ENCODE results near the gene TRAPPC11. TPM values are rescaled to one million over a fixed set of nuclear protein-coding genes. Genes with fewer than 3 reads are reported as not detected.
"Not testable (repeated sequence)": the region's sequence is repeated elsewhere in the genome, so short reads cannot be mapped to it uniquely, and the experiment has no call there.

TRAPPC11 gene
- total RNA-seq, 1 experiment from 2014 or later, result 29.1 TPM

DNA sequence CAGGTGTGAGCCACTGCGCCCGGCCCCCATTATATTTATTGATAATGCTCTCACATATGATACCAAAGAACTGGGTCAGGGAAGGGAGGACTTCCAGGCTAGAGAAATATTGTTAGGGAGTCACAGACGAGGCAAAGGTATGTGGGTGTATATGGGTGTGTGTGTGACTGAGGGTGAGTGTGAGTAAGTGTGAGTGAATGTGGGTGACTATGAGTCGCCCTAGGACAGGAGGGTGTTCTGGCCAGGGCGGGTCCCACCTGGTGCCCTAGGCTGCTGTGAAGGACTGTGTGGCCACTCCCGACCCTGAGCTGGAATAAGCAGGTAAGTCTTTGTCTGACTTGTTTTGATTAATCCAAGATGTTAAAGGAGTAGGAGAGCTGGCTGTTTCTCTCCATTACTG is 34.5 kb upstream of the TRAPPC11 start:
- intact Hi-C loops (cut with micrococcal nuclease; ENCODE audit: unreplicated experiment), result no loop called here
- Histone ChIP-seq H3K27ac (ENCODE audit: low read depth, low read length, poor library complexity, severe bottlenecking) (no peak overlapping the region), H3K4me1 (ENCODE audit: insufficient read depth, low read length, poor library complexity, severe bottlenecking) (no peaks in the 10 kb centered on the region), H3K9me3 (ENCODE audit: low read depth, low read length, poor library complexity, severe bottlenecking) (no peaks in the 10 kb centered on the region), H3K36me3 (ENCODE audit: insufficient read depth, low read length, poor library complexity, severe bottlenecking) (no peaks in the 10 kb centered on the region), H3K4me3 (ENCODE audit: low read depth, low read length, poor library complexity, severe bottlenecking) (no peak overlapping the region), H3K27me3 (replicated peaks; ENCODE audit: insufficient read depth, low read depth, low read length, poor library complexity) (no peaks in the 10 kb centered on the region)
- ChIA-PET CTCF (no interaction called here), POLR2A (ENCODE audit: low non-redundant PET) (no interaction called here)
- no TSS peak for BruUV-seq (replicated peaks)
- TF ChIP-seq EZH2 (IDR thresholded peaks at IDR 0.05; ENCODE audit: borderline replicate concordance, low read depth, low read length, poor library complexity, severe bottlenecking), result no peak
- TF ChIP-seq, protein P1, sequence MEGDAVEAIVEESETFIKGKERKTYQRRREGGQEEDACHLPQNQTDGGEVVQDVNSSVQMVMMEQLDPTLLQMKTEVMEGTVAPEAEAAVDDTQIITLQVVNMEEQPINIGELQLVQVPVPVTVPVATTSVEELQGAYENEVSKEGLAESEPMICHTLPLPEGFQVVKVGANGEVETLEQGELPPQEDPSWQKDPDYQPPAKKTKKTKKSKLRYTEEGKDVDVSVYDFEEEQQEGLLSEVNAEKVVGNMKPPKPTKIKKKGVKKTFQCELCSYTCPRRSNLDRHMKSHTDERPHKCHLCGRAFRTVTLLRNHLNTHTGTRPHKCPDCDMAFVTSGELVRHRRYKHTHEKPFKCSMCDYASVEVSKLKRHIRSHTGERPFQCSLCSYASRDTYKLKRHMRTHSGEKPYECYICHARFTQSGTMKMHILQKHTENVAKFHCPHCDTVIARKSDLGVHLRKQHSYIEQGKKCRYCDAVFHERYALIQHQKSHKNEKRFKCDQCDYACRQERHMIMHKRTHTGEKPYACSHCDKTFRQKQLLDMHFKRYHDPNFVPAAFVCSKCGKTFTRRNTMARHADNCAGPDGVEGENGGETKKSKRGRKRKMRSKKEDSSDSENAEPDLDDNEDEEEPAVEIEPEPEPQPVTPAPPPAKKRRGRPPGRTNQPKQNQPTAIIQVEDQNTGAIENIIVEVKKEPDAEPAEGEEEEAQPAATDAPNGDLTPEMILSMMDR (conservative IDR thresholded peaks at IDR 0.05; ENCODE audit: low read depth, low read length), result no peak
- no peak for DNase-seq (ENCODE audit: low spot score)

DNA sequence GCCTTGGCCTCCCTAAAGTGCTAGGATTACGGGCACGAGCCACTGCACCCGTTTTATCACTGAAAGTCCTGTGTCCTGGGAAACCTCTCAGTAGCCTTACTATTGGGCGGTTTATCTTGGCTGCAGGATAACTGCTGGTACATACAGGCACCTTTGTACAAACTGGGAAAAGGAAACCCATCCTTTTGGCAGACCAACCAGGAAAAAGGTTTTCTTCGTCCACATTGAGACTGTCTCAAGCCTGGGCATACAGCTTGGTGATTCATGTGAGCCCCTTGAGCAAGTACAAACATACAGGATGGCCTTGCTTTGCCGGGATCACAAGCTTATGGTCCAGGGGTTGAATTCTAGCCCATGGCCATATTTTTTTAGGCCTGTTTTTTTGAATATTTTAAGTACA is 32.9 kb upstream of the TRAPPC11 start:
- no peak overlapping the region for H3K27ac ChIP-seq (ENCODE audit: low read depth, low read length, poor library complexity, severe bottlenecking)
- TF ChIP-seq, protein P1 (conservative IDR thresholded peaks at IDR 0.05; ENCODE audit: low read depth, low read length), result no peak
- TF ChIP-seq EZH2 (IDR thresholded peaks at IDR 0.05; ENCODE audit: borderline replicate concordance, low read depth, low read length, poor library complexity, severe bottlenecking), result no peak
- no TSS peak for BruUV-seq (replicated peaks)
- H3K9me3 ChIP-seq (ENCODE audit: low read depth, low read length, poor library complexity, severe bottlenecking), result no peaks in the 10 kb centered on the region
- intact Hi-C loops (cut with micrococcal nuclease; ENCODE audit: unreplicated experiment), result no loop called here
- POLR2A ChIA-PET (ENCODE audit: low non-redundant PET), result no interaction called here
- H3K4me1 ChIP-seq (ENCODE audit: insufficient read depth, low read length, poor library complexity, severe bottlenecking), result no peaks in the 10 kb centered on the region
- H3K4me3 ChIP-seq (ENCODE audit: low read depth, low read length, poor library complexity, severe bottlenecking), result no peak overlapping the region
- CTCF ChIA-PET, result no interaction called here
- no peaks in the 10 kb centered on the region for H3K27me3 ChIP-seq (replicated peaks; ENCODE audit: insufficient read depth, low read depth, low read length, poor library complexity)
- H3K36me3 ChIP-seq (ENCODE audit: insufficient read depth, low read length, poor library complexity, severe bottlenecking), result no peaks in the 10 kb centered on the region
- DNase-seq (ENCODE audit: low spot score), result no peak

DNA sequence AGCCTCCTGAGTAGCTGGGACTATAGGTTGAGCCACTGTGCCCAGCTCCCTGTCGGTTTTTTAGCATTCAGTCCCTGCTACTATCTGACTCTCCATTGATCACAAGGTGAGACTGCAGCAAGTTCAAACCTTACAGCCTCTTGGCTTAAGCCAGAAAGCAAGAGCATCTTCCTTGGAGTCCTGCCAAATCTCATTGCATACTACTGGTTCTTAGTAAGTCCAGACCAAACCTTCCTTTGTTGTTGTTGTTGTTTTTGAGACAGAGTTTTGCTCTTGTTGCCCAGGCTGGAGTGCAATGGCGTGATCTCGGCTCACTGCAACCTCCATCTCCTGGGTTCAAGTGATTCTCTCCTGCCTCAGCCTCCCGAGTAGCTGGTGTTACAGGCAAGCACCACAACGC is 31.8 kb upstream of the TRAPPC11 start:
- H3K9me3 ChIP-seq (ENCODE audit: low read depth, low read length, poor library complexity, severe bottlenecking); H3K36me3 ChIP-seq (ENCODE audit: insufficient read depth, low read length, poor library complexity, severe bottlenecking); POLR2A ChIA-PET (ENCODE audit: low non-redundant PET); H3K4me1 ChIP-seq (ENCODE audit: insufficient read depth, low read length, poor library complexity, severe bottlenecking); BruUV-seq (replicated peaks); H3K27ac ChIP-seq (ENCODE audit: low read depth, low read length, poor library complexity, severe bottlenecking); DNase-seq (ENCODE audit: low spot score); H3K27me3 ChIP-seq (replicated peaks; ENCODE audit: insufficient read depth, low read depth, low read length, poor library complexity); CTCF ChIA-PET; H3K4me3 ChIP-seq (ENCODE audit: low read depth, low read length, poor library complexity, severe bottlenecking); intact Hi-C loops (cut with micrococcal nuclease; ENCODE audit: unreplicated experiment): not testable (repeated sequence)

DNA sequence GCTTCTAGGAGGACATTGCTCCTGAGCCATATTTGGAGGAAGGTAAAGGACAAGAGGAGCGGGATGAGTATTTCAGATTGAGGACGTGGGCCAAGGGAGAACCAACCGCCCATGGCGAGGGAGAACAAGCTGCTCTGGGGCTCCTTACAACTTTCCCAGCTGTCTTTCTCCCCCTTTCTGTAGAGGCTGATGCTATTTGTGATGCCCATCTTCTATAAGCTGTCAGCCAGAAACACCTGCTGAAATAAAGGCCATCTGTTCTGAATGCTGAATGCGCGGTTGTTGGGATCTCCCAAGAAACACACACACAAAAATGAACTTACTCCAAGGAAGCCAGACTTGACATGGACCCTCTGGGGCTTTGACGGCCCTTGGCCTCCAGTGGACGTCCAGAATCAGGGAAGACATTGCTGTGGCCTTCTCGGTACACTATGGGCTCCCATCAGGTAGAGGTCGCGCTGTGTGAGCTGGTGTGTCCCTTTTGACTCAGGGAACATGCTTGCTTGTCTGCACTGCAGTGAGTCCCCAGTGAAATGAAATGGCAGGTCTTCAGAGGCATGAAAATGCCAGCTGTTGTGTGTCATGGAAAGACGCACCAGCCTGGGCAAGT is 31.0 kb upstream of the TRAPPC11 start:
- ChIA-PET POLR2A (ENCODE audit: low non-redundant PET) (no interaction called here), CTCF (no interaction called here)
- H3K4me3 ChIP-seq (ENCODE audit: low read depth, low read length, poor library complexity, severe bottlenecking), result no peak overlapping the region
- TF ChIP-seq, protein P1 (conservative IDR thresholded peaks at IDR 0.05; ENCODE audit: low read depth, low read length), result no peak
- TF ChIP-seq EZH2 (IDR thresholded peaks at IDR 0.05; ENCODE audit: borderline replicate concordance, low read depth, low read length, poor library complexity, severe bottlenecking), result no peak
- no peak for DNase-seq (ENCODE audit: low spot score)
- no TSS peak for BruUV-seq (replicated peaks)
- intact Hi-C loops (cut with micrococcal nuclease; ENCODE audit: unreplicated experiment), result no loop called here
- H3K27ac ChIP-seq (ENCODE audit: low read depth, low read length, poor library complexity, severe bottlenecking), result no peak overlapping the region
- H3K9me3 ChIP-seq (ENCODE audit: low read depth, low read length, poor library complexity, severe bottlenecking), result no peaks in the 10 kb centered on the region
- no peaks in the 10 kb centered on the region for H3K27me3 ChIP-seq (replicated peaks; ENCODE audit: insufficient read depth, low read depth, low read length, poor library complexity)
- no peaks in the 10 kb centered on the region for H3K36me3 ChIP-seq (ENCODE audit: insufficient read depth, low read length, poor library complexity, severe bottlenecking)
- no peaks in the 10 kb centered on the region for H3K4me1 ChIP-seq (ENCODE audit: insufficient read depth, low read length, poor library complexity, severe bottlenecking)

Data from A673 (cell line).